Urinary bladder (tissue), 4 donors: ENCODE results near the gene SLC25A48. TPM values are rescaled to one million over a fixed set of nuclear protein-coding genes. Genes with fewer than 3 reads are reported as not detected.

Experiments
- DNase-seq: peaks from one replicate; pipeline ENCODE4 v3.0.0-alpha.2; 2015; ENCODE audit errors: extremely low spot score
- H3K27ac ChIP-seq: one replicate; pipeline ENCODE4 v1.5.1; 2013; ENCODE audit warnings: low read depth, mild to moderate bottlenecking, moderate library complexity
- H3K36me3 ChIP-seq: one replicate; pipeline ENCODE4 v1.6.1; 2013; ENCODE audit warnings: mild to moderate bottlenecking, moderate library complexity; ENCODE audit not compliant: insufficient read depth
- H3K4me1 ChIP-seq: one replicate; pipeline ENCODE4 v1.6.1; 2013; ENCODE audit warnings: mild to moderate bottlenecking, moderate library complexity; ENCODE audit not compliant: insufficient read depth
- H3K4me3 ChIP-seq: one replicate; pipeline ENCODE4 v1.5.1; 2013; ENCODE audit warnings: low read depth, low read length
- WGBS: extraction: QIAGEN DNeasy Blood & Tissue Kit; methylation state at CpG from one replicate; pipeline ENCODE4 v1.1.7; 2013; 5-methylcytosine and 5-hydroxymethylcytosine counted together
- polyA plus RNA-seq: library from polyadenylated mRNA; stranded (reverse); fragments of 200-250 nt; gene quantifications from one replicate; pipeline ENCODE4 v1.2.3, GENCODE V29; 2013
- small RNA-seq: library from RNA; depleted of rRNA; stranded (forward); fragments of <200 nt; gene quantifications from one replicate; pipeline ENCODE3, GENCODE V24; 2014
- total RNA-seq: library from RNA; depleted of rRNA; stranded (reverse); fragments of >200 nt; gene quantifications from one replicate; pipeline ENCODE4 v1.2.3, GENCODE V29; 2014
- donor health status: healthy with polysubstance abuse.
- donor health status: healthy.

Gene SLC25A48
- total and polyA plus RNA-seq, 2 donors: 0.04 to 0.37 TPM

DNA sequence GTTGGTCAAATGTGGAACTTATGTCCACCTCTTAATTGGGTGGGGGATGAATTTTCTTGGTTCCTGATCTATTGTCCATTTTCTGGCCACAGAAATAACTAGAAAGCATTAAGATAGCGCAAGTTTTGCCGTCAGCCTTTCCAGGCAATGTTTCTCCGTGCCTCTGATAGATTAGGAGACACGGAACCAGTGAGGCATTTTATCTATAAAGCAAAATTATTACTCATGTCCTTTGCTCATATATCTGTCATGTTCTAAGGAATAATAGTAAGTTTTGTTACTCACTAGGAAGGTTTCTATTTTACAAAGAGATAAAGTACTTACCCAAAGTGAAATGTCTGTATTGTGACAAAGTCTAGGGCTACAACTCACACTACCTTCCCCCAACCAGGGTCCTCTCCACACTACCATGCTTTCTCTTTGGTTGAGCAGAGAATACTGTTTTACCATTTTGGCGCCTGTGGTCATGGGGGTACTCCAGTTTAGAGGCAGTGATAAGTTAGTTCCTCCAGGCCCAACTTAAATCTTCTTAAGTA is 81.1 kb downstream of the SLC25A48 start:
- H3K4me1 ChIP-seq: no peaks in the 10 kb centered on the region
- no peak overlapping the region for H3K27ac ChIP-seq
- WGBS: 88% methylated on average over 5 of the region's 5 CpGs

DNA sequence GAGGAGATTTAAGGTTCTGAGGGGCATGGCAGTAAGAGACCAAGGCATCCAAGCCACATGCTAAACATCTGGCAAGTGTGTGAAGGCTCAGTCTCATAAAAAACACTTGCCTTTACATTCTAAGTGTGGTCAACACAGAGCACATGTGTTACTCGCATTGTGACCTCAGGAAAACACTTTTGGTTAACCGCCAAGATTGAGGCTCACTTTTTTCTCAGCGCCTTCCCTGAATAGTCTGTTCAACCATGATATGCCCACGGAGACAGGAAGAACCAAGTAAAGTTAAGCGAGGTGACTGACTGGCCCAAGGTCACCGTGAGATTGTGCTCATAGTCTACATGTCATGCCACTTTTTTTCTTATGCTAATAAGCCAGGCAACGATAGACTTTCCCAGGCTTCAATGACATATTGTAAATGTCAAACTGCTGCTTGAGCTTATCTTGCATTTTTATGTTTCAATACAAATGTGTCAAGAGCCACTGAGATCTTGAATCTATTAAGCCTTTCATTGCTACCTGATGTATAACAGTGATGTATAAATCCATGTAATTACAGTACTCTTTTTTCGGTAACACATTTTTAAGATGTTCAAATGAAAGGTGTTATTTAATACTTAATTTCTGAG is 82.3 kb downstream of the SLC25A48 start:
- H3K27ac ChIP-seq: no peak overlapping the region
- H3K4me1 ChIP-seq: no peaks in the 10 kb centered on the region
- H3K4me3 ChIP-seq: no peak overlapping the region
- no peaks in the 10 kb centered on the region for H3K36me3 ChIP-seq
- 54% methylated on average over 8 of the region's 8 CpGs for WGBS
- DNase-seq: no peak

More for the DNA sequence above, 81.1 kb downstream of the SLC25A48 start:
- Histone ChIP-seq H3K36me3 (no peaks in the 10 kb centered on the region), H3K4me3 (no peak overlapping the region)
- no peak for DNase-seq

DNA sequence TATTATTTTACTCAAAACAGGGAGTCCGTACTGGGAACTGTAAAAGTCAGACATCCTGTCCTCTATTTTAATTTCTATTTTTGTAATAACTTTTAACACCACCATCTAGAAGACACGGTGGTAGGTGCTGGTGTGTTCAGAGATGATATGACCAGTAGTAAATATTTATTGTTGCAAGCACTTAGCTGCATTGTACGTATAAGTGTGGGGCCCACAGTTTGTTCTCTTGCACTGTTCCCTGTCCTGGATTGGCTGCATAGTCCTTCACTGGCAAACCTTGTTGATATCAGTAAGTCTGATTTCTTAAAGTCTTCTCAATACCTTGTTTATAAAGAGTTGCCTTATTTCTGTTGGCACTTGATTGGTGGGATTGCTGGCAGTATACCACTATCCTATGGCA is 85.7 kb downstream of the SLC25A48 start:
- Histone ChIP-seq H3K4me3 (no peak overlapping the region), H3K36me3 (no peaks in the 10 kb centered on the region), H3K4me1 (no peaks in the 10 kb centered on the region), H3K27ac (no peak overlapping the region)
- DNase-seq: no peak
- WGBS: 59% methylated on average over 3 of the region's 3 CpGs

DNA sequence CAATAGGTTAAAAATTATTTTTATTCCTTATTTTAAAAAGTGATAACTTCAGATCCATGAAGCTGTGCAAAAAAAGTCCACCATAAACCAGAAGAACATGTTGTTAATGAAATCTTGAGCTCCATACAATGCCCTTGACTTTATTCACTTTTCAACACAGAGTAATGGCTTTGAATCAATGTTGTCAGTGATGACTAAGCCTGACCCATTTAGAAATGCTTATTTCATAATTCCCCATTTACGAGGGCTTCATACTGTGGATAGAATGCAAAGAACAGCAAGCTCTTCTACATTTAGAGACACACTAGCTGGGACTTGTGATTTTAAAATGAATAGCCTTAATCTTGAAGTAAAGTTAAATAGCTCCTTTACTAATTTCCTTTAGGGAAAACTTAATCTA is 86.9 kb downstream of the SLC25A48 start:
- Histone ChIP-seq H3K4me3 (no peak overlapping the region), H3K4me1 (no peaks in the 10 kb centered on the region), H3K36me3 (no peaks in the 10 kb centered on the region), H3K27ac (no peak overlapping the region)
- WGBS: 23% methylated on average over 1 of the region's 1 CpG
- DNase-seq: no peak

DNA sequence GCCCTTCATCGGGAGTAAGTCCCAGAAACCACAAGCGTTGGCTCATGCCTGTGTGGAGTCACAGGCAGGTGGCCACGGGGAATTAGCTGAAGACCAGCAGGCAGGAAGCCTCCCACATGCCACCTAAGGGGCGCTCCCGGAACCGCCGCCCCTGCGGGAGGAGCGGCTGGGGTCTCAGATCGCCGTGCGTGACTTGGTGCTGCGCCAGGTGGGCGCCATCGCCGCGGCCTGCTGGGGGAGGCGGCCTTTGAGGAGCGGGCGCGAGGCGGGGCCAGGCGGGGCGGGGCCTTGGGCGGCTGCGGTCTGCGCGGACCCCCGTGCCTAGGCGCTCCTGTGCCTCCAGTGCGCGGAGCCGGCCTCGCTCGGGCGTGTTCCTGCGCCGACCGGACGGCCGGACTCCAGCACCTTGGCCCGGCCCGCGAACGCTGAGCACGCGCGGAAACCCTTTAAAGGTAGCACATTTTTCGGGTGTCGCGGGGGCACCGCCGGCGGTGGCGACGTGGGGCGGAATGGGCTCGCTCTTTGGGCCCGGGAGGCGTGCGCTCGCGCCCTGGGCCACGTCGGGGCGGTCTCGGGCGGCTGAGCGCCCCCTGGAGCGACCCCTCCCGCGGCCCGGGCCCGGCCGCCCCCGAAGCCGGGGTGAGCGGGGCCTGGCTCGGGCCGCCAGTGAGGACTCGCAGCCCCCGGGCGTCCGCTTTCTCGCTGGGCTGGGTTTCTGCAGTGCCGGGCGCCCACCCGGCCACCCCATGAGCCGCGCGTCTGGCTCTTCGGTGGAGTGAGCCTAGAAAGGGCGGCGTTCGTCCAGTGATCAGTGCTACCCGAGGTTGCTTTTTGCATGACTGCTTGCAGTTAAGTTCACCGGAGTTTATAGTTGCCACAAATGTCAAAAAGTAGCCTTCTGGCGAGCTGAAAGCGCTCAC is 95.8 kb downstream of the SLC25A48 start:
- no peaks in the 10 kb centered on the region for H3K4me1 ChIP-seq
- whole genome bisulfite sequencing: 3% methylated on average over 99 of the region's 99 CpGs
- no peak overlapping the region for H3K27ac ChIP-seq
- DNase-seq: no peak
- H3K4me3 ChIP-seq: peak overlapping the region; percentile 61
- H3K36me3 ChIP-seq: no peaks in the 10 kb centered on the region

DNA sequence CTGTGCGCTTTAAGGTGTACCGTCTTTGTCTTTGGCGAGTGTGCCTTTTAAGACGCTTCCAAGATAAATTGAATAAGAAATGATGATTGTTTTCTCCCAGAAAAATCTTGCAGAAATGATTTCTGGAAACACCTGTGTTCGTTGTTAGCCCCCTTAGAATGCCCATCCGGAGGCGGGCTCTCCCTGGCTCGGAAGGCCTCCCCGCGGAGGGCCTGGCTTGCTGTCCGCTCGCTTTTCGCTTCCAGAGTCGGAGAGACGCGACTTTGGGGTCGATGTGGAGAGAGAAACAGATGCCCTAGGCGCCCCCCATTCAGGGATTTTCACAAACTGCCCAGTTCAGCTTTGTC is 96.5 kb downstream of the SLC25A48 start:
- no peak for DNase-seq
- Histone ChIP-seq H3K27ac (no peak overlapping the region), H3K4me3 (peak overlapping the region; percentile 61), H3K36me3 (no peaks in the 10 kb centered on the region), H3K4me1 (no peaks in the 10 kb centered on the region)
- 42% methylated on average over 18 of the region's 18 CpGs for WGBS

DNA sequence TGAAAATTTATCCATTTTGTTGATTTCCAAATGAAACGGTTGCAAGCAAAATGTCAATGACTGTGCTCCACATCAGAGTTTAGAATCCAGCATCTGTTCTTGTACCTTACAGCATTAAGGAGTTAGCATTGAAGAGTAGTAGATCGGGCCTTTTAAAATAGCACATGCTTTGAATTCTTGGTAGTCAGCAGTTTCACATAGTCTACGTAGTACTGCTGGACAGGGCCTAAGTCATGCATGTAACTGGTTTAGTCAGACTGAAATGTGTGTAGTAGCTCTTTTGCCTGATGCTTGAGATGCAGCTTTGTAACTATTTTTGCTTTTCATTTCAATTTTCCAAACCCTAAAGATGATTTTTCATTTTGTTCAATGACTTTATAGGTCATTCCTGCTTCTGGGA is 100.5 kb downstream of the SLC25A48 start:
- no peaks in the 10 kb centered on the region for H3K36me3 ChIP-seq
- no peak overlapping the region for H3K4me3 ChIP-seq
- H3K4me1 ChIP-seq: no peaks in the 10 kb centered on the region
- 52% methylated on average over 3 of the region's 3 CpGs for WGBS
- H3K27ac ChIP-seq: no peak overlapping the region
- DNase-seq: no peak

DNA sequence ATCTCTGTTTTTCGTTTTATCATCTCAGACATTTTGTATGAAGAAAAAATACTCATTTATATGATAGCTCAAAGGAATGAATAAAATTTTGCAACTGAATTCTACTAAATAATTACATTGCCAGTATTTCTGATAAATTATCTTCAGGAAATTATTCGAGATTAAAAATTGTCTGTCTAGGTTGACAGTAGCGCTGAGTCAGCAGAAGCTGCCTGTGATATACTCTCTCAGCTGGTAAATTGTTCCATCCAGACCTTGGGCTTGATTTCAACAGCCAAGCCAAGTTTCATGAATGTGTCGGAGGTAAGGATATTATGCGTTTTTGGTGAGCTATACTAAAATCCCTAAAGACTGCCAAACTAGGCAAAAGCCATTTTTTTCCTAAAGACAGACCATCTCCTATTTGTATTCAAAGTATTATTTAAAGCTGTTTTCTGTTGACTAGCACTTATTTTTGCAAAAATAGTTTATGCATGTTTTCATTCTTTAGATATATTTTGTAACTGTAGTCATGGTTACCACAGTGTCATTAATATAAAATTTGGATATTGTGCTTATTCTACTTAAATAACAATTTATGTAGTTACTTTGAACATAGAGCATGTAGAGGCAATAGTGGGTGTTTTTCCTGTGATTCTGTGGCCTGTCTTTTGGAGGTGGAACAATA is 102.9 kb downstream of the SLC25A48 start:
- DNase-seq: no peak
- H3K4me1 ChIP-seq: no peaks in the 10 kb centered on the region

More for the DNA sequence above, 102.9 kb downstream of the SLC25A48 start:
- H3K36me3 ChIP-seq: no peaks in the 10 kb centered on the region
- no peak overlapping the region for H3K4me3 ChIP-seq
- 91% methylated on average over 5 of the region's 5 CpGs for WGBS
- no peak overlapping the region for H3K27ac ChIP-seq

Small RNAs within 50 kb of the gene (small RNA-seq; reads per million reads assigned to genes)
- gene MIR5692C1: not detected

Other genes starting within 250 kb of the SLC25A48 start
- not detected for gene IL9, start 61.2 kb downstream of the SLC25A48 start, total RNA-seq
- not detected for gene IL9, start 61.2 kb downstream of the SLC25A48 start, polyA plus RNA-seq
- gene LECT2, start 120.3 kb downstream of the SLC25A48 start, total RNA-seq: not detected
- gene LECT2, start 120.3 kb downstream of the SLC25A48 start, polyA plus RNA-seq: not detected
- 394 TPM for gene TGFBI, start 194.3 kb downstream of the SLC25A48 start, total RNA-seq
- 220 TPM for gene TGFBI, start 194.3 kb downstream of the SLC25A48 start, polyA plus RNA-seq